ENCODE measurements around the gene RUNDC1. TPM values are rescaled to one million over a fixed set of nuclear protein-coding genes. Genes with fewer than 3 reads are reported as not detected.
"Not testable (repeated sequence)": the region's sequence is repeated elsewhere in the genome, so short reads cannot be mapped to it uniquely, and the experiment has no call there.

RUNDC1 gene
- total RNA-seq, 4 donors from 2014 or later: 10.8 to 18.3 (median 13.1) TPM

- no peak for TF ChIP-seq POLR2A (IDR thresholded peaks at IDR 0.05)
- TF ChIP-seq CTCF (IDR thresholded peaks at IDR 0.05): no peak
- no peak for DNase-seq
- intact Hi-C loops (cut with DNase I; ENCODE audit: low total_unique reads): no loop called here
Measured at GRCh38 chr17:42999003-42999525, 18.7 kb downstream of the RUNDC1 start.

DNA sequence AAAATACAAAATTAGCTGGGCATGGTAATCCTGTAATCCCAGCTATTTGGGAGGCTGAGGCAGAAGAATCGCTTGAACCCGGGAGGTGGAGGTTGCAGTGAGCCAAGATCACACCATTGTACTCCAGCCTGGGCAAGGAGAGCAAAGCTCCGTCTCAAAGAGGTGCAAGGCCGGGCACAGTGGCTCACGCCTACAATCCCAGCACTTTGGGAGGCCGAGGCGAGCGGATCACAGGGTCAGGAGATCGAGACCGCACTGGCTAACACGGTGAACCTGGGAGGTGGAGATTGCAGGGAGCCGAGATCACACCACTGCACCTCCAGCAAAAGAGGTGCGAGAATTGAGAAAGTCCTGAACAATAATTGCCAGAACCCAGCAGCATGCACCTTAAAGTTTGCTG, 20.5 kb downstream of the RUNDC1 start:
- intact Hi-C loops (cut with DNase I; ENCODE audit: low total_unique reads); H3K27ac ChIP-seq; H3K36me3 ChIP-seq; H3K4me3 ChIP-seq; H3K9me3 ChIP-seq; DNase-seq; H3K4me1 ChIP-seq; H3K27me3 ChIP-seq: not testable (repeated sequence)

More at GRCh38 chr17:42999003-42999525, 18.7 kb downstream of the RUNDC1 start:
- no peaks in the 10 kb centered on the region for H3K27me3 ChIP-seq
- no peaks in the 10 kb centered on the region for H3K9me3 ChIP-seq
- peak overlapping the region; percentile 82 to 93 for H3K27ac ChIP-seq
- H3K4me3 ChIP-seq: peak overlapping the region; percentile 65 to 76
- H3K4me1 ChIP-seq: peaks cover 0 to 5% of the 10 kb centered on the region in 2 donors
- no peaks in the 10 kb centered on the region for H3K36me3 ChIP-seq

- Histone ChIP-seq H3K4me3 (no peak overlapping the region), H3K27me3 (no peaks in the 10 kb centered on the region), H3K27ac (no peak overlapping the region), H3K4me1 (no peaks in the 10 kb centered on the region), H3K36me3 (no peaks in the 10 kb centered on the region), H3K9me3 (no peaks in the 10 kb centered on the region)
- DNase-seq: no peak
- no peak for TF ChIP-seq POLR2A (IDR thresholded peaks at IDR 0.05)
- TF ChIP-seq CTCF (IDR thresholded peaks at IDR 0.05): no peak
- intact Hi-C loops (cut with DNase I; ENCODE audit: low total_unique reads): no loop called here
Measured at GRCh38 chr17:43003542-43004172, 23.3 kb downstream of the RUNDC1 start.

- Histone ChIP-seq H3K9me3 (no peaks in the 10 kb centered on the region), H3K27me3 (no peaks in the 10 kb centered on the region), H3K4me3 (peak within 1 kb of the TSS; percentile 65 to 72), H3K36me3 (no peaks in the 10 kb centered on the region), H3K4me1 (no peaks in the 10 kb centered on the region), H3K27ac (peak within 1 kb of the TSS; percentile 96 to 97)
- intact Hi-C loops (cut with DNase I; ENCODE audit: low total_unique reads): no loop called here
- peak; percentile 31 to 56 for TF ChIP-seq POLR2A (IDR thresholded peaks at IDR 0.05)
- TF ChIP-seq CTCF (IDR thresholded peaks at IDR 0.05): peak; percentile 55 to 69 (median 64)
- peak; percentile 87 to 88 for DNase-seq
Measured at GRCh38 chr17:43006639-43007551, 26.5 kb downstream of the RUNDC1 start, which contains the start of gene IFI35. Gene IFI35 (plus strand): TSS chr17:43006784. CDS start chr17:43006948, 164 bp downstream.

DNA sequence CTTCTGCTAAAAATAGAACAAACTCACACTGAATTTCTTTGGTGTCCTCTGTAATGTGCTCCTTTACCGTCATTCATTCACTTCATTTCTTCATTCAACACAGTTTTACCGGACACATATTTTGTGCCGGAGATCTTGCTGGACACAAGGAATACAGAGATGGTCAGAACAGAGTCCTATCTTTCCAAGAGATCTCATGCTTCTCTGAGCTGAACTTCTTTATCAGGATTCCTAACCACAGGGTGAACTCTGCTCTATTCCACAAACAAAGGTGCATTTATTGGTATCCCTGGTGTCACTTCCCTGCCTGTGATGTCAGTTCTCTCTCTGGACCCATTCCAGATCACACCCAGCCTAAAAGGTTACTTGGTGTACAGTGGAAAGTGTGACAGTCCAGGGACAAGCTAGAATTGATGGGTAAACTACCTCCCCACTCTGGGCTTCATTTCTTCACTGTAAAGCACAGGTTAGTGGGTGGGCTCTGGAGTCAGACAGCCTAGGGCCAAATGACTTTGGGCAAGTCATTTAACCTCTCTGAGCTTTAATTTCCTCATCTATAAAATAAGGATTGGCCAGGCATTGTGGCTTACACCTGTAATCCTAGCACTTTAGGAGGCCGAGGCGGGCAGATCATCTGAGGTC, 30.4 kb downstream of the RUNDC1 start:
- Histone ChIP-seq H3K4me1 (no peaks in the 10 kb centered on the region), H3K27me3 (no peaks in the 10 kb centered on the region), H3K9me3 (no peaks in the 10 kb centered on the region), H3K4me3 (no peak overlapping the region), H3K36me3 (no peaks in the 10 kb centered on the region), H3K27ac (no peak overlapping the region)
- TF ChIP-seq POLR2A (IDR thresholded peaks at IDR 0.05): no peak
- no peak for TF ChIP-seq CTCF (IDR thresholded peaks at IDR 0.05)
- intact Hi-C loops (cut with DNase I; ENCODE audit: low total_unique reads): no loop called here
- no peak for DNase-seq

Data from uterus (tissue), 4 donors.